Loucy (cell line): ENCODE results near the gene SPACDR.

Source experiments
- CTCF ChIP-seq: fragments of 200-600 bp; sonication (generic); conservative IDR thresholded peaks from 2 replicates; pipeline ENCODE4 v1.5.1; 2014; ENCODE audit warnings: mild to moderate bottlenecking, antibody characterized with exemption, low read length
- EZH2phosphoT487 ChIP-seq: fragments of 200-600 bp; IDR thresholded peaks from 2 replicates; pipeline ENCODE4 v1.6.1; 2018; ENCODE audit warnings: antibody characterized with exemption, mild to moderate bottlenecking, moderate library complexity, borderline replicate concordance

- TF ChIP-seq CTCF (no peak), EZH2phosphoT487 (no peak)
These were observed 7.0 kb downstream of the SPACDR start for GRCh38 chr7:100457033-100457432.
